Suprapubic skin (tissue), 4 donors: ENCODE measurements around the gene SLC6A18.

Experiments
- EP300 ChIP-seq: sonication (generic); formaldehyde crosslinking; IDR thresholded peaks from one replicate; pipeline ENCODE4 v1.6.1; 2017; ENCODE audit warnings: antibody characterized with exemption
- POLR2A ChIP-seq, 2 donors: fragments of 450-650 bp; IDR thresholded peaks; one replicate each; pipeline ENCODE4 v1.6.1; 2017; ENCODE audit warnings: antibody characterized with exemption in 2 of 2, mild to moderate bottlenecking in 2 of 2, moderate library complexity in 2 of 2
- POLR2AphosphoS5 ChIP-seq, 3 donors: sonication (generic); formaldehyde crosslinking; IDR thresholded peaks; one replicate each; pipeline ENCODE4 v1.6.1; 2017; ENCODE audit warnings: antibody characterized with exemption in 3 of 3
- TF ChIP-seq, protein P1 (sequence below), 2 donors: fragments of 200-600 bp in 1 of 2; fragments of 450-650 bp in 1 of 2; sonication (generic) in 1 of 2; IDR thresholded peaks; one replicate each; pipeline ENCODE4 v1.5.1; 2016 to 2019; ENCODE audit warnings: antibody characterized with exemption in 2 of 2, mild to moderate bottlenecking in 1 of 2, moderate library complexity in 1 of 2

DNA sequence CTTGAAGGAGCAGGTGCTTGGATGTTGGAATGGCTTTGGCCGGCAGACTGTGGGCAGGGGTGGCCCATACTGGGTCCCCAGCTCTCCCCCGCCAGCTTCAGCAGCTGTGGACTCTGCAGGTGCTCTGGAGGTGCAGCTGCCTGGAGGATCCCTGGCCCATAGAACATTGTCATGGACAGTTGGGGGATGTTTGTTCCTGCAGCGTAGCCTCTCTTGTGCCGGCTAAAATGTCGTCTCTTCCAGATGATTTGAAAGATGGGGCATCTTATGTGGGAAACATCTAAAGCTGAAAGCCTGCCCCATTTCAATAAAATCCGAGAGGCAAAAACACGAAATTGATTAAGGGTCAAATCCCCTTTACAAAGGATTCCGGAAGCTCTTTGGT lies 37.2 kb upstream of the SLC6A18 start:
- TF ChIP-seq, protein P1, sequence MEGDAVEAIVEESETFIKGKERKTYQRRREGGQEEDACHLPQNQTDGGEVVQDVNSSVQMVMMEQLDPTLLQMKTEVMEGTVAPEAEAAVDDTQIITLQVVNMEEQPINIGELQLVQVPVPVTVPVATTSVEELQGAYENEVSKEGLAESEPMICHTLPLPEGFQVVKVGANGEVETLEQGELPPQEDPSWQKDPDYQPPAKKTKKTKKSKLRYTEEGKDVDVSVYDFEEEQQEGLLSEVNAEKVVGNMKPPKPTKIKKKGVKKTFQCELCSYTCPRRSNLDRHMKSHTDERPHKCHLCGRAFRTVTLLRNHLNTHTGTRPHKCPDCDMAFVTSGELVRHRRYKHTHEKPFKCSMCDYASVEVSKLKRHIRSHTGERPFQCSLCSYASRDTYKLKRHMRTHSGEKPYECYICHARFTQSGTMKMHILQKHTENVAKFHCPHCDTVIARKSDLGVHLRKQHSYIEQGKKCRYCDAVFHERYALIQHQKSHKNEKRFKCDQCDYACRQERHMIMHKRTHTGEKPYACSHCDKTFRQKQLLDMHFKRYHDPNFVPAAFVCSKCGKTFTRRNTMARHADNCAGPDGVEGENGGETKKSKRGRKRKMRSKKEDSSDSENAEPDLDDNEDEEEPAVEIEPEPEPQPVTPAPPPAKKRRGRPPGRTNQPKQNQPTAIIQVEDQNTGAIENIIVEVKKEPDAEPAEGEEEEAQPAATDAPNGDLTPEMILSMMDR (IDR thresholded peaks at IDR 0.05) = no peak
- TF ChIP-seq POLR2AphosphoS5 (IDR thresholded peaks at IDR 0.05) (no peak), EP300 (no peak), POLR2A (IDR thresholded peaks at IDR 0.05) (no peak)
